GM12878 (cell line): Measurements from ENCODE around the gene SRC. TPM values are rescaled to one million over a fixed set of nuclear protein-coding genes. Genes with fewer than 3 reads are reported as not detected.

Experiments
- ATAC-seq: fragments of 200-7000 bp; cut with Tn5 transposase; 3 replicates; pipeline ENCODE4 v1.9.1; 2020; ENCODE audit warnings: mild to moderate bottlenecking, moderate library complexity
- BruUV-seq: library from RNA; stranded (reverse); fragments of 400-500 nt; replicated peaks from 2 replicates; lab custom pipeline; 2021; lab: Mats Ljungman, UMichigan
- CTCF ChIA-PET: fragments of 300-600 bp; sonication (Branson Sonifier 250); formaldehyde crosslinking; extraction: SDS; loops from one replicate; lab custom pipeline; 2021; ENCODE audit warnings: inconsistent platforms; lab: Yijun Ruan, JAX
- POLR2A ChIA-PET: fragments of 350-600 bp; formaldehyde crosslinking; extraction: SDS; loops from one replicate; lab custom pipeline; 2021; ENCODE audit warnings: inconsistent platforms; lab: Charles Lee
- RAD21 ChIA-PET: fragments of 300-600 bp; sonication (Branson Sonifier 250); formaldehyde crosslinking; loops from one replicate; lab custom pipeline; 2023; ENCODE audit warnings: antibody characterized with exemption; ENCODE audit not compliant: unreplicated experiment; lab: Charles Lee
- SMC1A ChIA-PET: fragments of 300-600 bp; sonication (Branson Sonifier 250); formaldehyde crosslinking; loops from one replicate; lab custom pipeline; 2023; ENCODE audit not compliant: unreplicated experiment, uncharacterized antibody; lab: Charles Lee
- DNase-seq: peaks from one replicate; pipeline ENCODE4 v3.0.0-alpha.2; 2011; ENCODE audit warnings: low read depth, low spot score
- FAIRE-seq: peaks from 3 replicates; lab custom pipeline; 2011; peaks lifted over from hg19 to GRCh38; lab: Jason Lieb, UNC
- H2AFZ ChIP-seq: 2 replicates; pipeline ENCODE4 v1.6.0; 2011; ENCODE audit warnings: low read depth, low read length, control low read depth; ENCODE audit not compliant: control insufficient read depth
- H3K27ac ChIP-seq: 2 replicates; pipeline ENCODE4 v1.5.1; 2011; ENCODE audit warnings: control low read depth; ENCODE audit not compliant: control insufficient read depth, insufficient read depth
- H3K27me3 ChIP-seq, 2 experiments: replicated peaks in 1 of 2; 2 replicates each; pipeline versions ENCODE4 v1.6.0 to v1.6.1; 2011; ENCODE audit warnings: low read length in 1 of 2; ENCODE audit not compliant: control insufficient read depth in 2 of 2, insufficient read depth in 2 of 2
- H3K36me3 ChIP-seq, 2 experiments: 2 replicates each; pipeline ENCODE4 v1.5.1; 2011; ENCODE audit warnings: low read length in 1 of 2; ENCODE audit not compliant: control insufficient read depth in 2 of 2, insufficient read depth in 2 of 2
- H3K4me1 ChIP-seq: 2 replicates; pipeline ENCODE4 v1.6.1; 2011; ENCODE audit warnings: mild to moderate bottlenecking, low read length, moderate library complexity, mixed read lengths; ENCODE audit not compliant: control insufficient read depth, insufficient read depth
- H3K4me2 ChIP-seq: 2 replicates; pipeline ENCODE4 v1.6.0; 2011; ENCODE audit warnings: control low read depth; ENCODE audit not compliant: control insufficient read depth, insufficient read depth
- H3K4me3 ChIP-seq: fragments of 200-600 bp; sonication (generic); 2 replicates; pipeline ENCODE4 v1.5.1; 2016
- H3K79me2 ChIP-seq: 2 replicates; pipeline ENCODE4 v1.6.0; 2011; ENCODE audit warnings: low read length; ENCODE audit not compliant: control insufficient read depth, insufficient read depth
- H3K9ac ChIP-seq: 2 replicates; pipeline ENCODE4 v1.8.0; 2011; ENCODE audit warnings: low read length, control low read depth, mixed read lengths; ENCODE audit not compliant: control insufficient read depth, insufficient read depth
- H3K9me3 ChIP-seq: replicated peaks from 3 replicates; pipeline ENCODE4 v1.5.1; 2011; ENCODE audit warnings: mild to moderate bottlenecking, low read length; ENCODE audit not compliant: control insufficient read depth, insufficient read depth
- H4K20me1 ChIP-seq: 2 replicates; pipeline ENCODE4 v1.6.0; 2011; ENCODE audit not compliant: control insufficient read depth, insufficient read depth
- CBFB ChIP-seq: IDR thresholded peaks from 2 replicates; pipeline ENCODE4 v1.6.1; 2016; ENCODE audit warnings: antibody characterized with exemption, low read depth
- CHD1 ChIP-seq: IDR thresholded peaks from 2 replicates; pipeline ENCODE4 v1.6.1; 2012; ENCODE audit warnings: low read depth, low read length, improper control_type of control experiment
- NFYB ChIP-seq: IDR thresholded peaks from 2 replicates; pipeline ENCODE4 v1.6.1; 2011; ENCODE audit warnings: low read depth, mild to moderate bottlenecking, low read length, improper control_type of control experiment, moderate library complexity; ENCODE audit not compliant: insufficient read depth
- PML ChIP-seq: IDR thresholded peaks from 2 replicates; pipeline ENCODE4 v1.6.1; 2012; ENCODE audit warnings: low read length, inconsistent platforms
- SREBF2 ChIP-seq: IDR thresholded peaks from 2 replicates; pipeline ENCODE4 v1.6.1; 2012; ENCODE audit warnings: mild to moderate bottlenecking, low read length
- TARDBP ChIP-seq: IDR thresholded peaks from 2 replicates; pipeline ENCODE4 v1.6.1; 2016; ENCODE audit warnings: borderline replicate concordance
- USF1 ChIP-seq: IDR thresholded peaks from 2 replicates; pipeline ENCODE4 v1.6.1; 2011; ENCODE audit warnings: borderline replicate concordance, low read depth, mild to moderate bottlenecking, moderate library complexity, mixed read lengths, low read length; ENCODE audit not compliant: insufficient read depth; ENCODE audit errors: extremely low read length
- ZBED1 ChIP-seq: IDR thresholded peaks from 2 replicates; pipeline ENCODE4 v1.6.1; 2016; ENCODE audit warnings: borderline replicate concordance
- ZNF217 ChIP-seq: fragments of 450-650 bp; IDR thresholded peaks from 2 replicates; pipeline ENCODE4 v1.6.1; 2017; ENCODE audit warnings: antibody characterized with exemption, mild to moderate bottlenecking
- ZNF274 ChIP-seq: IDR thresholded peaks from one replicate; pipeline ENCODE4 v1.8.0; 2011; ENCODE audit not compliant: insufficient read length, insufficient read depth
- WGBS: methylation state at CpG from one replicate; pipeline ENCODE4 v1.1.6; 2016; ENCODE audit warnings: low lambda C conversion rate; ENCODE audit not compliant: insufficient replicate concordance, insufficient coverage; ENCODE audit errors: missing lambda C conversion rate; 5-methylcytosine and 5-hydroxymethylcytosine counted together
- in situ Hi-C: fragments of 300-500 bp; cut with MboI; formaldehyde crosslinking; loops from 9 replicates; pipeline ENCODE4 v1.14.3; 2018; ENCODE audit warnings: mixed read lengths
- intact Hi-C: fragments of 100-400 bp; cut with micrococcal nuclease; formaldehyde crosslinking; loops from one replicate; pipeline ENCODE4 v1.14.2; 2022; ENCODE audit not compliant: unreplicated experiment
- polyA plus RNA-seq, 11 experiments: library from polyadenylated mRNA; depleted of rRNA in 4 of 11; unstranded in 6 of 11; stranded (reverse) in 5 of 11; fragments of >200 nt; fragmentation: Nextera tagmentation in 4 of 11; fragmentation: Illumina TruSeq in 1 of 11; extraction: Ambion mirVana in 4 of 11; extraction: Trizol in 1 of 11; gene quantifications; 1 replicate in 1 of 11; 2 replicates in 10 of 11; pipeline versions ENCODE4 v1.2.1 to v1.2.3, GENCODE V29; 2011 to 2016; ENCODE audit warnings: inconsistent platforms in 2 of 11, missing spikeins in 2 of 11, low read depth in 1 of 11
- total RNA-seq, 4 experiments: library from RNA; depleted of rRNA in 3 of 4; stranded (reverse); fragments of >200 nt in 3 of 4; fragmentation: Illumina TruSeq in 1 of 4; extraction: Trizol in 1 of 4; gene quantifications; 2 replicates each; pipeline versions ENCODE4 v1.2.1 to v1.2.3, GENCODE V29; 2013 to 2021
- TF ChIP-seq, protein P1 (sequence below): fragments of 450-650 bp; conservative IDR thresholded peaks from 2 replicates; pipeline ENCODE4 v1.6.1; 2017; ENCODE audit warnings: mild to moderate bottlenecking, moderate library complexity
- TF ChIP-seq, protein P2 (sequence below): fragments of 450-650 bp; IDR thresholded peaks from 2 replicates; pipeline ENCODE4 v1.6.1; 2017; ENCODE audit warnings: mild to moderate bottlenecking, moderate library complexity

SRC gene
- total and polyA plus RNA-seq, 10 of the 15 experiments (the other 5 are each of a cell fraction or from before 2014, with no cell fraction given) = 0.60 to 71.3 (median 27.2) TPM

GRCh38 chr20:37425103-37425625 lies 79.2 kb downstream of the SRC start (continued):
- TF ChIP-seq PML (no peak), CBFB (no peak), USF1 (no peak), ZNF217 (no peak)

GRCh38 chr20:37426106-37426505 lies 80.2 kb downstream of the SRC start:
- Histone ChIP-seq H3K9me3 (no peaks in the 10 kb centered on the region), H3K4me1 (no peaks in the 10 kb centered on the region), H3K79me2 (no peaks in the 10 kb centered on the region), H3K9ac (no peak overlapping the region), H3K4me2 (no peak overlapping the region), H3K4me3 (no peak overlapping the region), H3K36me3 (no peaks in the 10 kb centered on the region), H3K27ac (no peak overlapping the region), H2AFZ (no peak overlapping the region), H4K20me1 (no peaks in the 10 kb centered on the region), H3K27me3 (peaks cover 3% of the 10 kb centered on the region in 2 experiments; a peak in 3 of 4 replicates)
- FAIRE-seq (no peak), DNase-seq (no peak), ATAC-seq (no peak)
- TF ChIP-seq SREBF2 (no peak), TARDBP (no peak), NFYB (no peak), ZNF274 (no peak), ZBED1 (no peak), CHD1 (no peak)
- TF ChIP-seq, protein P1, sequence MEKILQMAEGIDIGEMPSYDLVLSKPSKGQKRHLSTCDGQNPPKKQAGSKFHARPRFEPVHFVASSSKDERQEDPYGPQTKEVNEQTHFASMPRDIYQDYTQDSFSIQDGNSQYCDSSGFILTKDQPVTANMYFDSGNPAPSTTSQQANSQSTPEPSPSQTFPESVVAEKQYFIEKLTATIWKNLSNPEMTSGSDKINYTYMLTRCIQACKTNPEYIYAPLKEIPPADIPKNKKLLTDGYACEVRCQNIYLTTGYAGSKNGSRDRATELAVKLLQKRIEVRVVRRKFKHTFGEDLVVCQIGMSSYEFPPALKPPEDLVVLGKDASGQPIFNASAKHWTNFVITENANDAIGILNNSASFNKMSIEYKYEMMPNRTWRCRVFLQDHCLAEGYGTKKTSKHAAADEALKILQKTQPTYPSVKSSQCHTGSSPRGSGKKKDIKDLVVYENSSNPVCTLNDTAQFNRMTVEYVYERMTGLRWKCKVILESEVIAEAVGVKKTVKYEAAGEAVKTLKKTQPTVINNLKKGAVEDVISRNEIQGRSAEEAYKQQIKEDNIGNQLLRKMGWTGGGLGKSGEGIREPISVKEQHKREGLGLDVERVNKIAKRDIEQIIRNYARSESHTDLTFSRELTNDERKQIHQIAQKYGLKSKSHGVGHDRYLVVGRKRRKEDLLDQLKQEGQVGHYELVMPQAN = no peak
- TF ChIP-seq, protein P2, sequence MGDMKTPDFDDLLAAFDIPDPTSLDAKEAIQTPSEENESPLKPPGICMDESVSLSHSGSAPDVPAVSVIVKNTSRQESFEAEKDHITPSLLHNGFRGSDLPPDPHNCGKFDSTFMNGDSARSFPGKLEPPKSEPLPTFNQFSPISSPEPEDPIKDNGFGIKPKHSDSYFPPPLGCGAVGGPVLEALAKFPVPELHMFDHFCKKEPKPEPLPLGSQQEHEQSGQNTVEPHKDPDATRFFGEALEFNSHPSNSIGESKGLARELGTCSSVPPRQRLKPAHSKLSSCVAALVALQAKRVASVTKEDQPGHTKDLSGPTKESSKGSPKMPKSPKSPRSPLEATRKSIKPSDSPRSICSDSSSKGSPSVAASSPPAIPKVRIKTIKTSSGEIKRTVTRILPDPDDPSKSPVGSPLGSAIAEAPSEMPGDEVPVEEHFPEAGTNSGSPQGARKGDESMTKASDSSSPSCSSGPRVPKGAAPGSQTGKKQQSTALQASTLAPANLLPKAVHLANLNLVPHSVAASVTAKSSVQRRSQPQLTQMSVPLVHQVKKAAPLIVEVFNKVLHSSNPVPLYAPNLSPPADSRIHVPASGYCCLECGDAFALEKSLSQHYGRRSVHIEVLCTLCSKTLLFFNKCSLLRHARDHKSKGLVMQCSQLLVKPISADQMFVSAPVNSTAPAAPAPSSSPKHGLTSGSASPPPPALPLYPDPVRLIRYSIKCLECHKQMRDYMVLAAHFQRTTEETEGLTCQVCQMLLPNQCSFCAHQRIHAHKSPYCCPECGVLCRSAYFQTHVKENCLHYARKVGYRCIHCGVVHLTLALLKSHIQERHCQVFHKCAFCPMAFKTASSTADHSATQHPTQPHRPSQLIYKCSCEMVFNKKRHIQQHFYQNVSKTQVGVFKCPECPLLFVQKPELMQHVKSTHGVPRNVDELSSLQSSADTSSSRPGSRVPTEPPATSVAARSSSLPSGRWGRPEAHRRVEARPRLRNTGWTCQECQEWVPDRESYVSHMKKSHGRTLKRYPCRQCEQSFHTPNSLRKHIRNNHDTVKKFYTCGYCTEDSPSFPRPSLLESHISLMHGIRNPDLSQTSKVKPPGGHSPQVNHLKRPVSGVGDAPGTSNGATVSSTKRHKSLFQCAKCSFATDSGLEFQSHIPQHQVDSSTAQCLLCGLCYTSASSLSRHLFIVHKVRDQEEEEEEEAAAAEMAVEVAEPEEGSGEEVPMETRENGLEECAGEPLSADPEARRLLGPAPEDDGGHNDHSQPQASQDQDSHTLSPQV = no peak
- ChIA-PET RAD21 (no interaction called here), POLR2A (no interaction called here), SMC1A (no interaction called here), CTCF (interaction anchor here (1.7 kb wide), 1 partner anchor 237 kb away, joined by 4 read pairs; no protein-coding TSS in a partner anchor)
- 47% methylated on average over 18 of the region's 18 CpGs for WGBS
- BruUV-seq = no TSS peak
- in situ Hi-C loops (no loop called here), intact Hi-C loops (no loop called here)
